H1 (cell line): Measurements from ENCODE around the gene DYNC1H1. TPM values are rescaled to one million over a fixed set of nuclear protein-coding genes. Genes with fewer than 3 reads are reported as not detected.

Experiments used
- CTCF ChIA-PET: fragments of 300-600 bp; sonication (Branson Sonifier 250); formaldehyde crosslinking; loops from one replicate; lab custom pipeline; 2021; ENCODE audit not compliant: partially characterized antibody; lab: Charles Lee
- POLR2A ChIA-PET: fragments of 300-600 bp; sonication (Branson Sonifier 250); formaldehyde crosslinking; loops from one replicate; lab custom pipeline; 2021; ENCODE audit warnings: inconsistent platforms; ENCODE audit not compliant: partially characterized antibody; lab: Charles Lee
- DNase-seq, 2 experiments: peaks; one replicate each; pipeline versions ENCODE4 v3.0.0 to v3.0.0-alpha.2; 2010 to 2022; ENCODE audit warnings: low spot score in 2 of 2, low read depth in 1 of 2, mixed read lengths in 1 of 2
- FAIRE-seq: peaks from 2 replicates; lab custom pipeline; 2011; peaks lifted over from hg19 to GRCh38; lab: Jason Lieb, UNC
- H2AFZ ChIP-seq: 2 replicates; pipeline ENCODE4 v1.8.1; 2012; ENCODE audit warnings: low read length, inconsistent platforms
- H2AK5ac ChIP-seq: 2 replicates; pipeline ENCODE4 v1.6.1; 2013; ENCODE audit warnings: low read depth, low read length
- H2BK120ac ChIP-seq: replicated peaks from 2 replicates; pipeline ENCODE3; 2013; ENCODE audit warnings: low read depth, low read length, inconsistent platforms
- H2BK12ac ChIP-seq: 2 replicates; pipeline ENCODE4 v1.6.1; 2013; ENCODE audit warnings: low read depth, low read length
- H2BK15ac ChIP-seq: 2 replicates; pipeline ENCODE4 v1.6.1; 2013; ENCODE audit warnings: low read length
- H2BK20ac ChIP-seq: 2 replicates; pipeline ENCODE4 v1.6.1; 2013; ENCODE audit warnings: low read length
- H2BK5ac ChIP-seq: 2 replicates; pipeline ENCODE4 v1.6.1; 2013; ENCODE audit warnings: low read depth, low read length
- H3K14ac ChIP-seq: 2 replicates; pipeline ENCODE4 v1.6.1; 2013; ENCODE audit warnings: inconsistent platforms; ENCODE audit not compliant: insufficient read length
- H3K18ac ChIP-seq: 2 replicates; pipeline ENCODE4 v1.6.1; 2013; ENCODE audit warnings: low read length; ENCODE audit errors: extremely low read depth
- H3K23ac ChIP-seq: 2 replicates; pipeline ENCODE4 v1.6.1; 2013; ENCODE audit warnings: inconsistent platforms; ENCODE audit not compliant: insufficient read length
- H3K23me2 ChIP-seq: 2 replicates; pipeline ENCODE4 v1.6.1; 2013; ENCODE audit warnings: low read depth, low read length
- H3K27ac ChIP-seq: 2 replicates; pipeline ENCODE4 v1.6.1; 2011; ENCODE audit warnings: low read depth, low read length, inconsistent platforms
- H3K27me3 ChIP-seq, 4 experiments: replicated peaks in 1 of 4; 1 replicate in 1 of 4; 2 replicates in 3 of 4; pipeline versions ENCODE4 v1.6.1 to v1.8.1; 2011 to 2013; ENCODE audit warnings: low read length in 3 of 4, mild to moderate bottlenecking in 3 of 4, inconsistent platforms in 2 of 4, mixed read lengths in 2 of 4, moderate library complexity in 1 of 4; ENCODE audit not compliant: control insufficient read depth in 3 of 4, insufficient read depth in 3 of 4; ENCODE audit errors: extremely low read depth in 1 of 4
- H3K36me3 ChIP-seq, 4 experiments: 2 replicates each; pipeline versions ENCODE4 v1.6.1 to v1.8.1; 2011 to 2013; ENCODE audit warnings: mild to moderate bottlenecking in 4 of 4, low read length in 3 of 4, moderate library complexity in 2 of 4, control low read depth in 1 of 4, inconsistent platforms in 1 of 4; ENCODE audit not compliant: insufficient read depth in 4 of 4, control insufficient read depth in 2 of 4
- H3K4ac ChIP-seq: replicated peaks from 2 replicates; pipeline ENCODE3; 2013; ENCODE audit warnings: low read length, low read depth, mixed read lengths, inconsistent platforms; ENCODE audit not compliant: insufficient read length
- H3K4me1 ChIP-seq, 4 experiments: replicated peaks in 1 of 4; 1 replicate in 1 of 4; 2 replicates in 3 of 4; pipeline versions ENCODE4 v1.6.1 to v1.8.1; 2011 to 2013; ENCODE audit warnings: low read length in 3 of 4, inconsistent platforms in 2 of 4, mixed read lengths in 1 of 4; ENCODE audit not compliant: insufficient read depth in 4 of 4, control insufficient read depth in 3 of 4
- H3K4me2 ChIP-seq, 2 experiments: 2 replicates each; pipeline versions ENCODE4 v1.6.1 to v1.8.1; 2011 to 2013; ENCODE audit warnings: low read depth in 2 of 2, low read length in 2 of 2, control low read depth in 1 of 2, inconsistent platforms in 1 of 2, mild to moderate bottlenecking in 1 of 2; ENCODE audit not compliant: insufficient read depth in 1 of 2
- H3K4me3 ChIP-seq, 4 experiments: fragments of 200-600, 300-600 bp in 1 of 4; sonication (generic), shearing (Covaris generic), sonication (Bioruptor Twin) in 1 of 4; 2 replicates each; pipeline versions ENCODE4 v1.5.1 to v1.8.1; 2011 to 2016; ENCODE audit warnings: low read length in 4 of 4, low read depth in 3 of 4, control low read depth in 2 of 4, inconsistent platforms in 2 of 4, mild to moderate bottlenecking in 2 of 4, mixed read lengths in 1 of 4, moderate library complexity in 1 of 4; ENCODE audit not compliant: insufficient read depth in 2 of 4; ENCODE audit errors: extremely low read depth in 1 of 4
- H3K56ac ChIP-seq: replicated peaks from 2 replicates; pipeline ENCODE3; 2013; ENCODE audit warnings: low read depth, mild to moderate bottlenecking, mixed read lengths, low read length, inconsistent platforms; ENCODE audit not compliant: insufficient read length
- H3K79me1 ChIP-seq: 2 replicates; pipeline ENCODE4 v1.6.1; 2013; ENCODE audit warnings: low read depth, low read length, control low read depth
- H3K79me2 ChIP-seq, 2 experiments: 2 replicates each; pipeline versions ENCODE4 v1.6.1 to v1.8.1; 2012 to 2013; ENCODE audit warnings: low read length in 2 of 2, mild to moderate bottlenecking in 2 of 2, inconsistent platforms in 1 of 2; ENCODE audit not compliant: insufficient read depth in 2 of 2, control insufficient read depth in 1 of 2
- H3K9ac ChIP-seq, 4 experiments: replicated peaks in 1 of 4; 1 replicate in 1 of 4; 2 replicates in 3 of 4; pipeline versions ENCODE4 v1.6.1 to v1.8.1; 2011 to 2013; ENCODE audit warnings: low read depth in 3 of 4, low read length in 3 of 4, control low read depth in 2 of 4, mild to moderate bottlenecking in 2 of 4, moderate library complexity in 2 of 4, inconsistent platforms in 1 of 4; ENCODE audit errors: extremely low read depth in 1 of 4
- H3K9me3 ChIP-seq, 2 experiments: 2 replicates each; pipeline versions ENCODE4 v1.6.1 to v1.8.1; 2012 to 2013; ENCODE audit warnings: mild to moderate bottlenecking in 2 of 2, moderate library complexity in 2 of 2, control low read depth in 1 of 2, inconsistent platforms in 1 of 2, low read depth in 1 of 2, low read length in 1 of 2, mixed read lengths in 1 of 2; ENCODE audit not compliant: insufficient read depth in 2 of 2
- H4K20me1 ChIP-seq, 2 experiments: replicated peaks in 1 of 2; 2 replicates each; pipeline versions ENCODE3 to v1.8.1; 2011 to 2013; ENCODE audit warnings: inconsistent platforms in 2 of 2, low read length in 2 of 2, mild to moderate bottlenecking in 1 of 2; ENCODE audit not compliant: insufficient read depth in 2 of 2, control insufficient read depth in 1 of 2
- H4K5ac ChIP-seq: 2 replicates; pipeline ENCODE4 v1.6.1; 2013; ENCODE audit warnings: low read length, low read depth, mixed read lengths, inconsistent platforms; ENCODE audit not compliant: insufficient read length
- H4K8ac ChIP-seq: 2 replicates; pipeline ENCODE4 v1.8.0; 2013; ENCODE audit warnings: mild to moderate bottlenecking, moderate library complexity, low read length, inconsistent platforms; ENCODE audit not compliant: insufficient read depth; ENCODE audit errors: extremely low read depth
- H4K91ac ChIP-seq: replicated peaks from 2 replicates; pipeline ENCODE3; 2013; ENCODE audit warnings: low read length, mixed read lengths, inconsistent platforms; ENCODE audit not compliant: insufficient read length
- ASH2L ChIP-seq: fragments of 200-600, 300-600 bp; sonication (generic); IDR thresholded peaks from one replicate; pipeline ENCODE4 v1.7.1; 2017; ENCODE audit warnings: low read length
- BCL11A ChIP-seq, 2 experiments: IDR thresholded peaks; one replicate each; pipeline ENCODE4 v1.6.1; 2011; ENCODE audit warnings: low read depth in 2 of 2, low read length in 2 of 2, mild to moderate bottlenecking in 2 of 2
- EP300 ChIP-seq, 2 experiments: IDR thresholded peaks; 1 replicate in 1 of 2; 2 replicates in 1 of 2; pipeline ENCODE4 v1.6.1; 2011 to 2012; ENCODE audit warnings: low read depth in 2 of 2, low read length in 2 of 2, mild to moderate bottlenecking in 2 of 2, borderline replicate concordance in 1 of 2, inconsistent platforms in 1 of 2, moderate library complexity in 1 of 2
- HDAC2 ChIP-seq, 2 experiments: fragments of 300-600 bp in 1 of 2; sonication (generic) in 1 of 2; IDR thresholded peaks; 2 replicates each; pipeline ENCODE4 v1.6.1; 2011 to 2012; ENCODE audit warnings: low read depth in 2 of 2, low read length in 2 of 2, mild to moderate bottlenecking in 2 of 2, moderate library complexity in 2 of 2, borderline replicate concordance in 1 of 2, inconsistent platforms in 1 of 2
- KDM1A ChIP-seq: fragments of 200-600, 300-600 bp; sonication (generic); IDR thresholded peaks from 2 replicates; pipeline ENCODE4 v1.7.1; 2016; ENCODE audit warnings: mild to moderate bottlenecking, low read length, borderline replicate concordance
- KDM5A ChIP-seq: fragments of 200-600 bp; IDR thresholded peaks from 2 replicates; pipeline ENCODE4 v1.7.1; 2012; ENCODE audit warnings: mild to moderate bottlenecking, low read length, inconsistent platforms, mixed read lengths
- NANOG ChIP-seq: IDR thresholded peaks from 2 replicates; pipeline ENCODE4 v1.6.1; 2011; ENCODE audit warnings: low read length, low read depth, mild to moderate bottlenecking, inconsistent platforms; ENCODE audit not compliant: insufficient read depth, poor library complexity, severe bottlenecking
- NRF1 ChIP-seq: IDR thresholded peaks from 2 replicates; pipeline ENCODE4 v1.6.1; 2011; ENCODE audit warnings: mild to moderate bottlenecking, low read depth, low read length, improper control_type of control experiment
- SIN3A ChIP-seq, 2 experiments: IDR thresholded peaks in 1 of 2; conservative IDR thresholded peaks in 1 of 2; 2 replicates each; pipeline ENCODE4 v1.6.1; 2011 to 2012; ENCODE audit warnings: low read length in 2 of 2, improper control_type of control experiment in 1 of 2, low read depth in 1 of 2, mild to moderate bottlenecking in 1 of 2
- SP4 ChIP-seq: IDR thresholded peaks from 2 replicates; pipeline ENCODE4 v1.6.1; 2012; ENCODE audit warnings: low read length, inconsistent platforms
- TAF7 ChIP-seq: optimal IDR thresholded peaks from 2 replicates; pipeline ENCODE3; 2011; ENCODE audit warnings: low read depth, mild to moderate bottlenecking, inconsistent platforms, low read length, moderate library complexity, borderline replicate concordance
- WGBS, 2 experiments: shearing (Covaris generic) in 1 of 2; methylation state at CpG; one replicate each; pipeline versions ENCODE4 v1.1.6 to v1.1.7; 2013 to 2015; ENCODE audit warnings: low lambda C conversion rate in 2 of 2, mixed read lengths in 2 of 2, inconsistent platforms in 1 of 2, low coverage in 1 of 2, missing lambda C conversion rate in 1 of 2; ENCODE audit not compliant: insufficient replicate concordance in 2 of 2, insufficient coverage in 1 of 2, insufficient read length in 1 of 2; ENCODE audit errors: extremely low coverage in 1 of 2, missing lambda C conversion rate in 1 of 2; 5-methylcytosine and 5-hydroxymethylcytosine counted together
- polyA plus RNA-seq, 7 experiments: library from polyadenylated mRNA; depleted of rRNA in 3 of 7; stranded (reverse) in 5 of 7; unstranded in 2 of 7; fragments of >200 nt in 5 of 7; fragments of 200-250 nt in 2 of 7; gene quantifications; 1 replicate in 5 of 7; 2 replicates in 1 of 7; 4 replicates in 1 of 7; pipeline versions ENCODE4 v1.2.1 to v1.2.3, GENCODE V29; 2011 to 2013; ENCODE audit warnings: missing spikeins in 2 of 7, mixed read lengths in 2 of 7
- total RNA-seq: library from RNA; stranded (reverse); fragmentation: NEBNext Ultra II Directional; extraction: Animal tissue kit (Norgen Biotek cat#: 25700); gene quantifications from 2 replicates; pipeline ENCODE4 v1.2.1, GENCODE V29; 2021
- TF ChIP-seq, protein P1 (sequence below): IDR thresholded peaks from 2 replicates; pipeline ENCODE4 v1.6.1; 2012; ENCODE audit warnings: inconsistent platforms

DYNC1H1 gene
- total and polyA plus RNA-seq, 2 of the 8 experiments (the other 6 are each of a cell fraction or from before 2014, with no cell fraction given): 238 to 387 TPM

DNA sequence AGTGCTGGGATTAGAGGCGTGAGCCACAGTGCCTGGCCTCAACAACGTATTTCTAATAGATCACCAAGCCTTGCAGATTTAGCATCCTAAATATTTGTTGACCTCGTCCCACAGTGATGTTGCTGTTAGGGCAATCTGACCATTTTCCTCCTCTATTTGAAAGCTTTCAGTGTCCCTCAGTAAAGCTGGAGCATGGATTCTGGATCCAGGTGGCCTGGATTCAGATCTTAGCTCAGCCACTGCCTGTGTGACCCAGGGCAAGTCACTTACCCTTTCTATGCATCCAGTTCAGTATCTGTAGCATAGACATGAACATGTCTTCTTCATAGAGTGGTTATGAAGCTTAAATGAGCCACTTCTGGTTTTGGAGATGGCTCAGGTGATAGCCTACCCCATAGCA is 126.3 kb downstream of the DYNC1H1 start:
- peaks cover 0 to 8% (median 8%) of the 10 kb centered on the region in 4 experiments; a peak in 5 of 7 replicates for H3K4me1 ChIP-seq
- no peak overlapping the region for H4K5ac ChIP-seq
- H3K36me3 ChIP-seq: peaks cover 0 to 4% (median under 1%) of the 10 kb centered on the region in 4 experiments; a peak in 4 of 8 replicates
- H3K27ac ChIP-seq: no peak overlapping the region
- H3K4me3 ChIP-seq: no peak overlapping the region
- WGBS, 2 experiments: 93% methylated on average over 3 of the region's 3 CpGs; no CpG with 5 or more reads in 1 of the 2 experiments
- no peak overlapping the region for H2BK5ac ChIP-seq
- no peaks in the 10 kb centered on the region; the same call in 1 of the 2 replicates for H3K23me2 ChIP-seq
- H3K4ac ChIP-seq: no peak overlapping the region
- H3K18ac ChIP-seq: no peak overlapping the region
- H2AFZ ChIP-seq: no peak overlapping the region
- H2BK120ac ChIP-seq: no peak overlapping the region
- no peak overlapping the region for H3K23ac ChIP-seq
- H4K20me1 ChIP-seq: no peaks in the 10 kb centered on the region
- no peak overlapping the region for H2AK5ac ChIP-seq
- H3K14ac ChIP-seq: no peak overlapping the region
- H3K56ac ChIP-seq: no peak overlapping the region
- no peak overlapping the region for H3K4me2 ChIP-seq
- no peaks in the 10 kb centered on the region for H3K9me3 ChIP-seq
- H3K27me3 ChIP-seq: no peaks in the 10 kb centered on the region
- no peak for DNase-seq
- peaks cover under 1 to 12% of the 10 kb centered on the region in 2 experiments; a peak in 3 of 4 replicates for H3K79me2 ChIP-seq
- H2BK15ac ChIP-seq: no peak overlapping the region
- no peak overlapping the region for H3K9ac ChIP-seq
- no peak overlapping the region for H2BK12ac ChIP-seq
- CTCF ChIA-PET: interaction anchor here (0.7 to 2.2 kb wide), 3 partner anchors 41 to 123 kb away, joined by 3 to 9 read pairs (median 4); no protein-coding TSS in a partner anchor
- no peak overlapping the region for H4K91ac ChIP-seq
- FAIRE-seq: no peak
- no peaks in the 10 kb centered on the region for H3K79me1 ChIP-seq
- H2BK20ac ChIP-seq: no peak overlapping the region
- POLR2A ChIA-PET: interaction anchor here (1.2 to 2.4 kb wide), 5 partner anchors 10 to 87 kb away, joined by 3 to 6 read pairs (median 4); no protein-coding TSS in a partner anchor
- H4K8ac ChIP-seq: no peak overlapping the region
- TF ChIP-seq SP4 (no peak), SIN3A (conservative IDR thresholded peaks at IDR 0.05 in 1 of 2, IDR thresholded peaks at IDR 0.05 in 1 of 2; ENCODE audit: low read depth in 1 of 2, low read length in 2 of 2) (no peak), KDM1A (no peak), BCL11A (IDR thresholded peaks at IDR 0.05; ENCODE audit: low read depth in 2 of 2, low read length in 2 of 2) (no peak), HDAC2 (IDR thresholded peaks at IDR 0.05; ENCODE audit: borderline replicate concordance in 1 of 2, low read depth in 2 of 2, low read length in 2 of 2) (no peak), TAF7 (no peak), NANOG (no peak), ASH2L (no peak), NRF1 (no peak), KDM5A (no peak), EP300 (IDR thresholded peaks at IDR 0.05; ENCODE audit: borderline replicate concordance in 1 of 2, low read depth in 2 of 2, low read length in 2 of 2) (no peak)
- TF ChIP-seq, protein P1, sequence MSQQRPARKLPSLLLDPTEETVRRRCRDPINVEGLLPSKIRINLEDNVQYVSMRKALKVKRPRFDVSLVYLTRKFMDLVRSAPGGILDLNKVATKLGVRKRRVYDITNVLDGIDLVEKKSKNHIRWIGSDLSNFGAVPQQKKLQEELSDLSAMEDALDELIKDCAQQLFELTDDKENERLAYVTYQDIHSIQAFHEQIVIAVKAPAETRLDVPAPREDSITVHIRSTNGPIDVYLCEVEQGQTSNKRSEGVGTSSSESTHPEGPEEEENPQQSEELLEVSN: no peak
